Loucy (cell line): ENCODE data around the gene MIPEP.

ENCODE experiments used
- H2AFZ ChIP-seq: fragments of 200-600 bp; sonication (generic); 2 replicates; pipeline ENCODE4 v1.6.0; 2016; ENCODE audit warnings: antibody characterized with exemption, mild to moderate bottlenecking, low read length, moderate library complexity
- H3F3A ChIP-seq: fragments of 200-600 bp; 2 replicates; pipeline ENCODE4 v1.6.0; 2016; ENCODE audit warnings: antibody characterized with exemption, low read depth, mild to moderate bottlenecking
- H3K27me3 ChIP-seq: fragments of 200-600 bp; sonication (generic); 2 replicates; pipeline ENCODE4 v1.6.1; 2014; ENCODE audit warnings: low read length, mild to moderate bottlenecking; ENCODE audit not compliant: insufficient read depth, poor library complexity, severe bottlenecking
- H3K36me3 ChIP-seq: fragments of 200-600 bp; sonication (generic); 2 replicates; pipeline ENCODE4 v1.6.1; 2016; ENCODE audit warnings: low read length; ENCODE audit not compliant: insufficient read depth
- H3K4me1 ChIP-seq: fragments of 200-600 bp; sonication (generic); 2 replicates; pipeline ENCODE4 v1.5.1; 2014; ENCODE audit warnings: low read length, mild to moderate bottlenecking; ENCODE audit not compliant: insufficient read depth, poor library complexity, severe bottlenecking
- H3K4me2 ChIP-seq: fragments of 200-600 bp; sonication (generic); 2 replicates; pipeline ENCODE4 v1.6.0; 2014; ENCODE audit warnings: antibody characterized with exemption, low read length, low read depth, mild to moderate bottlenecking; ENCODE audit not compliant: poor library complexity, severe bottlenecking
- H3K4me3 ChIP-seq: fragments of 200-600 bp; sonication (generic); 2 replicates; pipeline ENCODE4 v1.5.1; 2014; ENCODE audit warnings: low read length, mild to moderate bottlenecking, mixed read lengths; ENCODE audit not compliant: poor library complexity, severe bottlenecking
- H3K79me2 ChIP-seq: fragments of 200-600 bp; sonication (generic); 2 replicates; pipeline ENCODE4 v1.6.1; 2014; ENCODE audit warnings: low read length; ENCODE audit not compliant: insufficient read depth
- H3K9ac ChIP-seq: fragments of 200-600 bp; sonication (generic); 2 replicates; pipeline ENCODE4 v1.6.0; 2014; ENCODE audit warnings: mild to moderate bottlenecking, low read depth, low read length, moderate library complexity; ENCODE audit not compliant: poor library complexity, severe bottlenecking
- H3K9me2 ChIP-seq: fragments of 200-600 bp; sonication (generic); replicated peaks from 2 replicates; pipeline ENCODE4 v1.6.1; 2016; ENCODE audit warnings: low read depth, low read length, mixed read lengths
- H3K9me3 ChIP-seq: fragments of 200-600 bp; sonication (generic); 2 replicates; pipeline ENCODE4 v1.6.1; 2014; ENCODE audit warnings: mild to moderate bottlenecking, antibody characterized with exemption, low read length, low read depth; ENCODE audit not compliant: insufficient read depth
- H4K20me1 ChIP-seq: fragments of 200-600 bp; sonication (generic); 2 replicates; pipeline ENCODE4 v1.6.0; 2014; ENCODE audit warnings: antibody characterized with exemption, low read length, mild to moderate bottlenecking; ENCODE audit not compliant: insufficient read depth, poor library complexity, severe bottlenecking
- CTCF ChIP-seq: fragments of 200-600 bp; sonication (generic); conservative IDR thresholded peaks from 2 replicates; pipeline ENCODE4 v1.5.1; 2014; ENCODE audit warnings: mild to moderate bottlenecking, antibody characterized with exemption, low read length
- EZH2phosphoT487 ChIP-seq: fragments of 200-600 bp; IDR thresholded peaks from 2 replicates; pipeline ENCODE4 v1.6.1; 2018; ENCODE audit warnings: antibody characterized with exemption, mild to moderate bottlenecking, moderate library complexity, borderline replicate concordance

MIPEP gene

DNA sequence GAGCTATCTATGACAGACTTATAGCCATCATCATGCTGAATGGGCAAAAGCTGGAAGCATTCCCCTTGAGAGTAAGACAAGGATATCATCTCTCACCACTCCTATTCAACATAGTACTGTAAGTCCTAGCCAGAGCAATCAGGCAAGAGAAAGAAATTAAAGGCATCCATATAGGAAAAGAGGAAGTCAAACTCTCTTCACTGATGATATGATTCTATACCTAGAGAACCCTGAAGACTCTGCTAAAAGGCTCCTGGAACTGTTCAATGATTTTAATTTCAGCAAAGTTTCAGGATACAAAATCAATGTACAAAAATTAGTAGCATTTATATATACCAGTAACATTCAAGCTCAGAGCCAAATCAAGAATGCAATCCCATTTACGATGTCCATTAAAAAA is 29.8 kb upstream of the MIPEP start:
- Histone ChIP-seq H3K9me3 (no peaks in the 10 kb centered on the region), H3K79me2 (no peaks in the 10 kb centered on the region), H3K27me3 (no peaks in the 10 kb centered on the region)

DNA sequence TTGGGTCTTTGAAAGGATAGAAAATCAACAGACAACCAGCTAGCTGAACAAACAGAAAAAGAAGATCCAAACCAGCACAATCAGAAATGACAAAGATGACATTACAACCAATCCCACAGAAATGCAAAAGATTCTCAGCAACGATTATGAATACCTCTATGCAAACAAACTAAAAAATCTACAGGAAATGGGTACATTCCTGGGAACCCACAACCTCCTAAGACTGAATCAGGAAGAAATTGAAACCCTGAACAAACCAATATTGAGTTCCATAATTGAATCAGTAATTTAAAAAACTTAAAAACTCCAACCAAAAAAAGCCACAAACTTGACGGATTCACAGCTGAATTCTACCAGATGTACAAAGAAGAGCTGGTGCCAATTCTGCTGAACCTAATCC is 29.0 kb upstream of the MIPEP start:
- Histone ChIP-seq H3K79me2 (no peaks in the 10 kb centered on the region), H3K9ac (no peak overlapping the region), H3F3A (no peaks in the 10 kb centered on the region), H3K9me3 (no peaks in the 10 kb centered on the region), H3K4me1 (no peaks in the 10 kb centered on the region), H3K9me2 (no peaks in the 10 kb centered on the region), H3K4me2 (no peak overlapping the region), H3K4me3 (no peak overlapping the region), H2AFZ (no peak overlapping the region), H3K27me3 (no peaks in the 10 kb centered on the region), H4K20me1 (no peaks in the 10 kb centered on the region), H3K36me3 (no peaks in the 10 kb centered on the region)
- TF ChIP-seq EZH2phosphoT487 (no peak), CTCF (no peak)

More for the DNA sequence above, 29.8 kb upstream of the MIPEP start:
- Histone ChIP-seq H3K9ac (no peak overlapping the region), H3K4me2 (no peak overlapping the region), H3K9me2 (no peaks in the 10 kb centered on the region), H4K20me1 (no peaks in the 10 kb centered on the region), H3F3A (no peaks in the 10 kb centered on the region), H2AFZ (no peak overlapping the region), H3K36me3 (no peaks in the 10 kb centered on the region), H3K4me3 (no peak overlapping the region), H3K4me1 (no peaks in the 10 kb centered on the region)
- TF ChIP-seq EZH2phosphoT487 (no peak), CTCF (no peak)

DNA sequence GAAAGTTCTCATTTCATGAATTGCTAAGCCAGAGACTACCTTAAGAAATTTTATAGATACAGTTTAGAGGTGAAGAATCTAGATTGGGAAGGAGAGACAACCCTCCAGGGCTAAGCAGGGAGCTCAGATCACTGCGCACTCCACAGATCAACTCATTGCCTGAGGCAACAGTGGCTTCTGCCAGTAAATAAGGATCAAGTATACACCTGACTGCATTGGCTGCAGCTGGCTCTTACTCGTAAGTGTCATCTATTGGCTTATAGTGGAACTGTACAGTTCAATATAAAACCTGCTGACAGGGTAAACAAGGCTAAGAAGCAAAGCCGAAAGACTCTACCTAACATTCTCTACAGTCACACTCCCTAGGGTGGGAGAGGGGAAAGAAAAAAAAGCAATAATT is 26.1 kb upstream of the MIPEP start:
- H3K9me2 ChIP-seq: no peaks in the 10 kb centered on the region
- no peaks in the 10 kb centered on the region for H3K36me3 ChIP-seq
- H3K9ac ChIP-seq: no peak overlapping the region
- no peak for TF ChIP-seq EZH2phosphoT487
- no peak for TF ChIP-seq CTCF
- no peaks in the 10 kb centered on the region for H3F3A ChIP-seq
- no peaks in the 10 kb centered on the region for H4K20me1 ChIP-seq
- H2AFZ ChIP-seq: no peak overlapping the region
- no peak overlapping the region for H3K4me2 ChIP-seq
- H3K4me1 ChIP-seq: no peaks in the 10 kb centered on the region
- no peak overlapping the region for H3K4me3 ChIP-seq
- no peaks in the 10 kb centered on the region for H3K79me2 ChIP-seq
- H3K9me3 ChIP-seq: no peaks in the 10 kb centered on the region
- H3K27me3 ChIP-seq: no peaks in the 10 kb centered on the region
